Prostate gland (tissue), 2 donors: ENCODE measurements around the gene GALNT2. TPM values are rescaled to one million over a fixed set of nuclear protein-coding genes. Genes with fewer than 3 reads are reported as not detected.

Experiments used
- DNase-seq: peaks from one replicate; pipeline ENCODE4 v3.0.0-alpha.2; 2019; ENCODE audit warnings: low spot score
- H3K27ac ChIP-seq, 2 donors: fragments of 200-600 bp; sonication (generic); 2 replicates each; pipeline ENCODE4 v1.5.1; 2017 to 2019
- H3K27me3 ChIP-seq: fragments of 200-600 bp; sonication (generic); replicated peaks from 2 replicates; pipeline ENCODE4 v1.5.1; 2019; ENCODE audit not compliant: insufficient read depth
- H3K36me3 ChIP-seq, 2 donors: fragments of 200-600 bp; sonication (generic); 1 replicate in 1 of 2; 2 replicates in 1 of 2; pipeline versions ENCODE4 v1.5.1 to v1.8.1; 2017 to 2019
- H3K4me1 ChIP-seq: fragments of 200-600 bp; sonication (generic); replicated peaks from 2 replicates; pipeline ENCODE4 v1.5.1; 2019
- H3K4me3 ChIP-seq, 2 donors: fragments of 200-600 bp; sonication (generic); 2 replicates each; pipeline ENCODE4 v1.5.1; 2017 to 2019
- H3K9me3 ChIP-seq: fragments of 200-600 bp; sonication (generic); 2 replicates; pipeline ENCODE4 v1.5.1; 2017
- POLR2A ChIP-seq: fragments of 450-650 bp; IDR thresholded peaks from one replicate; pipeline ENCODE4 v1.6.1; 2016; ENCODE audit warnings: antibody characterized with exemption, mild to moderate bottlenecking
- POLR2AphosphoS5 ChIP-seq: sonication (generic); formaldehyde crosslinking; IDR thresholded peaks from one replicate; pipeline ENCODE4 v1.6.1; 2017; ENCODE audit warnings: antibody characterized with exemption
- WGBS: methylation state at CpG from one replicate; pipeline ENCODE4 v1.1.5; 2018; 5-methylcytosine and 5-hydroxymethylcytosine counted together
- intact Hi-C: fragments of 100-400 bp; cut with DNase I; formaldehyde crosslinking; loops from one replicate; pipeline ENCODE4 v1.14.2; 2022
- total RNA-seq, 2 donors: library from RNA; depleted of rRNA; stranded (reverse); fragments of >200 nt; gene quantifications; one replicate each; pipeline ENCODE4 v1.1.0, GENCODE V29; 2016
- TF ChIP-seq, protein P1 (sequence below), 4 experiments: fragments of 200-600 bp in 2 of 4; fragments of 450-650 bp in 2 of 4; sonication (generic) in 2 of 4; IDR thresholded peaks; 1 replicate in 3 of 4; 2 replicates in 1 of 4; pipeline ENCODE4 v1.5.1; 2016 to 2019; ENCODE audit warnings: antibody characterized with exemption in 4 of 4, mild to moderate bottlenecking in 2 of 4, moderate library complexity in 2 of 4

GALNT2 gene
- total RNA-seq, 2 donors from 2014 or later: 34.1 to 125 TPM

DNA sequence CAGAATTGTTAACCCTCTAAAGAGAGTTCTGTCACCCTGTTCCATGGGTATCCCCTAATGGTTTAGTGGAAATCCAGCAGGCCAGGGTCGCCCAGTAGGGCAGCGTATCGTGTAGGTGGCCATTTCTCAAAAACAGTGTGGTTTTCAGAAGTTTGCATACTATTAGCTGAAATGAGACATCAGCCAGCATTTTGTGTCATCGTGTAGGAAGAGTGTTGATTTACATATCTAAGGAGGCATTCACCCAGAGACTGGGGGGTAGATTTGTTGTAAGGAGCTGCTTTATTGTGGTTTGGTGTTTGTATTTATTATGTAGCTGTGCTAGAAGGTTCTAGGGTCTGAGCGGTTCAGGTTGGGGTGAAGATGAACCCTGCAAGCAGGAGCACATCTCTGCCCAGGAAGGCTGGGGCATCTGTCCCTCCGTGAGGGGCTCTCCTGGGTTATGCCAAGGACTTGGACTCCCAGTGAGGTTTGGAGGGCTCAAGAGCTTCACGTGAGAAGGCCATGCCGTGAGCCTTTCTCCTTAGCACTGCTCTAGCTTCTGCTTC is 184.7 kb downstream of the GALNT2 start:
- TF ChIP-seq, protein P1, sequence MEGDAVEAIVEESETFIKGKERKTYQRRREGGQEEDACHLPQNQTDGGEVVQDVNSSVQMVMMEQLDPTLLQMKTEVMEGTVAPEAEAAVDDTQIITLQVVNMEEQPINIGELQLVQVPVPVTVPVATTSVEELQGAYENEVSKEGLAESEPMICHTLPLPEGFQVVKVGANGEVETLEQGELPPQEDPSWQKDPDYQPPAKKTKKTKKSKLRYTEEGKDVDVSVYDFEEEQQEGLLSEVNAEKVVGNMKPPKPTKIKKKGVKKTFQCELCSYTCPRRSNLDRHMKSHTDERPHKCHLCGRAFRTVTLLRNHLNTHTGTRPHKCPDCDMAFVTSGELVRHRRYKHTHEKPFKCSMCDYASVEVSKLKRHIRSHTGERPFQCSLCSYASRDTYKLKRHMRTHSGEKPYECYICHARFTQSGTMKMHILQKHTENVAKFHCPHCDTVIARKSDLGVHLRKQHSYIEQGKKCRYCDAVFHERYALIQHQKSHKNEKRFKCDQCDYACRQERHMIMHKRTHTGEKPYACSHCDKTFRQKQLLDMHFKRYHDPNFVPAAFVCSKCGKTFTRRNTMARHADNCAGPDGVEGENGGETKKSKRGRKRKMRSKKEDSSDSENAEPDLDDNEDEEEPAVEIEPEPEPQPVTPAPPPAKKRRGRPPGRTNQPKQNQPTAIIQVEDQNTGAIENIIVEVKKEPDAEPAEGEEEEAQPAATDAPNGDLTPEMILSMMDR (IDR thresholded peaks at IDR 0.05): no peak
- no peak for TF ChIP-seq POLR2AphosphoS5
- TF ChIP-seq POLR2A: no peak
- no peaks in the 10 kb centered on the region for H3K36me3 ChIP-seq
- no peak for DNase-seq
- no peaks in the 10 kb centered on the region for H3K27me3 ChIP-seq
- H3K9me3 ChIP-seq: no peaks in the 10 kb centered on the region
- 90% methylated on average over 8 of the region's 8 CpGs for WGBS
- H3K27ac ChIP-seq: no peak overlapping the region
- intact Hi-C loops: no loop called here
- H3K4me1 ChIP-seq: no peaks in the 10 kb centered on the region
- no peak overlapping the region for H3K4me3 ChIP-seq

GRCh38 chr1:230253150-230253549 is 186.1 kb downstream of the GALNT2 start:
- TF ChIP-seq POLR2A (no peak), POLR2AphosphoS5 (no peak)
- TF ChIP-seq, protein P1 (IDR thresholded peaks at IDR 0.05): no peak
- H3K27ac ChIP-seq: no peak overlapping the region
- whole genome bisulfite sequencing: 97% methylated on average over 2 of the region's 2 CpGs
- intact Hi-C loops: no loop called here
- H3K4me3 ChIP-seq: no peak overlapping the region
- no peaks in the 10 kb centered on the region for H3K36me3 ChIP-seq
- no peak for DNase-seq
- H3K27me3 ChIP-seq: no peaks in the 10 kb centered on the region
- H3K9me3 ChIP-seq: no peaks in the 10 kb centered on the region
- no peaks in the 10 kb centered on the region for H3K4me1 ChIP-seq

- no peak overlapping the region for H3K27ac ChIP-seq
- no peaks in the 10 kb centered on the region for H3K27me3 ChIP-seq
- intact Hi-C loops: no loop called here
- no peaks in the 10 kb centered on the region for H3K9me3 ChIP-seq
- DNase-seq: no peak
- WGBS: 99% methylated on average over 4 of the region's 4 CpGs
- no peaks in the 10 kb centered on the region for H3K4me1 ChIP-seq
- H3K4me3 ChIP-seq: no peak overlapping the region
- H3K36me3 ChIP-seq: no peaks in the 10 kb centered on the region
- TF ChIP-seq, protein P1 (IDR thresholded peaks at IDR 0.05): no peak
- TF ChIP-seq POLR2AphosphoS5: no peak
- TF ChIP-seq POLR2A: no peak
These were observed 187.2 kb downstream of the GALNT2 start for GRCh38 chr1:230254265-230254664.

- intact Hi-C loops: no loop called here
- Histone ChIP-seq H3K4me3 (no peak overlapping the region), H3K27ac (no peak overlapping the region), H3K36me3 (no peaks in the 10 kb centered on the region), H3K27me3 (no peaks in the 10 kb centered on the region), H3K4me1 (no peaks in the 10 kb centered on the region), H3K9me3 (no peaks in the 10 kb centered on the region)
- TF ChIP-seq POLR2A: no peak
- TF ChIP-seq, protein P1 (IDR thresholded peaks at IDR 0.05): no peak
- TF ChIP-seq POLR2AphosphoS5: no peak
- DNase-seq: no peak
- 93% methylated on average over 15 of the region's 15 CpGs for WGBS
These were observed 188.1 kb downstream of the GALNT2 start for GRCh38 chr1:230255116-230255515.

DNA sequence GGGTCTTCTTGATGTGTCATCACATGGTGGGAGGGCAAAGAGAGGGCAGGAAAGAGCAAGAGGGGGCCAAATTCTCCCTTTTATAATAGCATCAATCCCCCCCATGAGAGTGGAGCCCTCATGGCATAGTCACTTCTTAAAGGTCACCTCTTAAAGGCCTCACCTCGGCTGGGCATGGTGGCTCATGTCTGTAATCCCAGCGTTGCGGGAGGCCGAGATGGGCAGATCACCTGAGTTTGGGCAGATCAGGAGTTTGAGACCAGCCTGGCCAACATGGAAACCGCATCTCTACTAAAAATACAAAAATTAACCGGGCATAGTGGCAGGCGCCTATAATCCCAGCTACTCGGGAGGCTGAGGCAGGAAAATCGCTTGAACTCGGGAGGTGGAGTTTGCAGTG is 189.0 kb downstream of the GALNT2 start:
- H3K27ac ChIP-seq: no peak overlapping the region
- DNase-seq: no peak
- H3K36me3 ChIP-seq: no peaks in the 10 kb centered on the region
- no peaks in the 10 kb centered on the region for H3K9me3 ChIP-seq
- H3K4me1 ChIP-seq: no peaks in the 10 kb centered on the region
- 97% methylated on average over 10 of the region's 10 CpGs for WGBS
- intact Hi-C loops: no loop called here
- no peak overlapping the region for H3K4me3 ChIP-seq
- no peaks in the 10 kb centered on the region for H3K27me3 ChIP-seq
- TF ChIP-seq, protein P1 (IDR thresholded peaks at IDR 0.05): no peak
- no peak for TF ChIP-seq POLR2A
